Omental fat pad (tissue), 4 donors: ENCODE results near the gene TPGS2. TPM values are rescaled to one million over a fixed set of nuclear protein-coding genes. Genes with fewer than 3 reads are reported as not detected.

Experiments
- ATAC-seq: fragments of 150-250 bp; one replicate; pipeline ENCODE4 v1.9.1; 2016; ENCODE audit warnings: mild to moderate bottlenecking, moderate library complexity; ENCODE audit not compliant: low FRiP score
- DNase-seq: peaks from one replicate; pipeline ENCODE4 v3.0.0-alpha.2; 2019; ENCODE audit warnings: low spot score
- total RNA-seq, 4 donors: library from RNA; depleted of rRNA; stranded (reverse); fragments of >200 nt; gene quantifications; one replicate each; pipeline ENCODE4 v1.1.0, GENCODE V29; 2016
- TF ChIP-seq, protein P1 (sequence below), 3 donors: fragments of 450-650 bp; IDR thresholded peaks; one replicate each; pipeline ENCODE4 v1.5.1; 2016 to 2017; ENCODE audit warnings: antibody characterized with exemption in 3 of 3, mild to moderate bottlenecking in 3 of 3, moderate library complexity in 2 of 3

TPGS2 gene
- total RNA-seq, 4 donors from 2014 or later = 66.6 to 134 (median 101) TPM

DNA sequence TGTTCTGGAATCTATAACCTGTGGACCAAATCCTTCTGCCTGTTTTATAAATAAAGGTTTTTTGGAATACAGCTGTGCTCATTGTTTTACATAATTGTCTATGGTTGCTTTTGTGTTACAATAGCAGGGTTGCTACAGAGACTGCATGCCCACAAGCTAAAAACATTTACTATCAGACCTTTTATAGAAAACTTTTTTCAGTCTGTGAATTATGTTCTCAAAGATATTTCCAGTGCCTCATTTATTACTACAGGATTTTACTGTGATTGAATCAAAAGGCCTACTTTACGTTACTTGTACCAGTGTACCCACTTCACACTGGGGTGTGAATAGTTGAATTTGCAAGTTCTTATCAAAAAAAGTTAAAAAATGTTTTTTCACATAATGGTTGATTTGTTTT is 7.1 kb upstream of the TPGS2 start:
- DNase-seq (no peak), ATAC-seq (no peak)
- TF ChIP-seq, protein P1, sequence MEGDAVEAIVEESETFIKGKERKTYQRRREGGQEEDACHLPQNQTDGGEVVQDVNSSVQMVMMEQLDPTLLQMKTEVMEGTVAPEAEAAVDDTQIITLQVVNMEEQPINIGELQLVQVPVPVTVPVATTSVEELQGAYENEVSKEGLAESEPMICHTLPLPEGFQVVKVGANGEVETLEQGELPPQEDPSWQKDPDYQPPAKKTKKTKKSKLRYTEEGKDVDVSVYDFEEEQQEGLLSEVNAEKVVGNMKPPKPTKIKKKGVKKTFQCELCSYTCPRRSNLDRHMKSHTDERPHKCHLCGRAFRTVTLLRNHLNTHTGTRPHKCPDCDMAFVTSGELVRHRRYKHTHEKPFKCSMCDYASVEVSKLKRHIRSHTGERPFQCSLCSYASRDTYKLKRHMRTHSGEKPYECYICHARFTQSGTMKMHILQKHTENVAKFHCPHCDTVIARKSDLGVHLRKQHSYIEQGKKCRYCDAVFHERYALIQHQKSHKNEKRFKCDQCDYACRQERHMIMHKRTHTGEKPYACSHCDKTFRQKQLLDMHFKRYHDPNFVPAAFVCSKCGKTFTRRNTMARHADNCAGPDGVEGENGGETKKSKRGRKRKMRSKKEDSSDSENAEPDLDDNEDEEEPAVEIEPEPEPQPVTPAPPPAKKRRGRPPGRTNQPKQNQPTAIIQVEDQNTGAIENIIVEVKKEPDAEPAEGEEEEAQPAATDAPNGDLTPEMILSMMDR (IDR thresholded peaks at IDR 0.05) = no peak

DNA sequence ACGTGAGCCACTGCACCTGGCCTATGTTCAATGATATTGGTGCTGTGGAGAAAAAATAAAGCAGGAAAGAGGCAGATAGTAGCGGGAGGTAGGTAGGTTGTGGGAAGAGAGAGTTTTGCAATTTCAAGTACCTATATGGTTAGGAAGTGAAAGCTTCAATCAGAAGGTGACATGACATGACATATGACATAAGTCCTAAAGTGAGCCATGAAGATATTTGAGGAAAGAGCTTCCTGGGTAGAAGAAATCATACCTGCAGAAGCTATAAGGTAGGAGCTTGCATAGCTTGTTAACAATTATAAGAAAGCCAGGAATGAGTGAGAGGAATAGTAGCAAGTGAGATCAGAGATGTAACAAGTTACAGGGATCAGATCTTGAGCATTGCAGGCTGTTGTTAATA is 4.3 kb upstream of the TPGS2 start:
- TF ChIP-seq, protein P1 (IDR thresholded peaks at IDR 0.05) = no peak
- ATAC-seq = no peak
- no peak for DNase-seq

DNA sequence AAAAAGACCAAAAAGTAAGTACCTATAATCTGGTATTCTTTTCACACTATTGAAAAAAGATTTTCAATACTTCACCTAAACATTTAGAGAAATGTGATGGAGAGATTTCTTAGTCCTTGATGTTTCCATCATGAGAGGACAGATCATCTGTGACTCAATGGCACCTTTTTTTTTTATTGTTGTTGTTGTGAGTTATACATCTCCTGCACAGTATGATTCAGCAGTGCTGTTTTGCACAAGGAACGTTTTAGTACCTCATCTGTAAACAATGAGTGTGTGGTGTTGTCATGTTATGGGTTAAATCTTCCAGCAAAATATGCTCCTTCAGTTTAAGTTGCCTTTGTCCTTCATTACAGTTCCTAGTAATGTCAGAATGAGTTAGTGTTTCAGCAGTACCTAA is 2.3 kb upstream of the TPGS2 start:
- DNase-seq = no peak
- TF ChIP-seq, protein P1 (IDR thresholded peaks at IDR 0.05) = no peak
- ATAC-seq = no peak

DNA sequence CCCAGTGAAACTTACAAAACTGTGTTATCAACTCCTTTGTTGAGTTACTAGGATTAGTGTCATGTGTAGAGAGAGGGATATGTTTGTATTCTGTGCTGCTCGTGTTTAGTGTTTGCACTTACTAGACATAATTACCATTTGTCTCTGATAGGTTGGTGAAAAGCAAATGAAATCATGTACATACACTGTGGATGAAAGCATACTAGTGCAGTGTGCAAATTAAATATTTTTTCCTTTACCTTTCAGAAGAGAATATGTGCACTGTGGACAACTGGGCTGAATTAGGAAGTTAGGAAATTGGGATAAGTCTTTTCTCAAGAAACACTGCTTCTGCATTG is 1.3 kb upstream of the TPGS2 start:
- TF ChIP-seq, protein P1 (IDR thresholded peaks at IDR 0.05) = no peak
- ATAC-seq = no peak
- DNase-seq = no peak

DNA sequence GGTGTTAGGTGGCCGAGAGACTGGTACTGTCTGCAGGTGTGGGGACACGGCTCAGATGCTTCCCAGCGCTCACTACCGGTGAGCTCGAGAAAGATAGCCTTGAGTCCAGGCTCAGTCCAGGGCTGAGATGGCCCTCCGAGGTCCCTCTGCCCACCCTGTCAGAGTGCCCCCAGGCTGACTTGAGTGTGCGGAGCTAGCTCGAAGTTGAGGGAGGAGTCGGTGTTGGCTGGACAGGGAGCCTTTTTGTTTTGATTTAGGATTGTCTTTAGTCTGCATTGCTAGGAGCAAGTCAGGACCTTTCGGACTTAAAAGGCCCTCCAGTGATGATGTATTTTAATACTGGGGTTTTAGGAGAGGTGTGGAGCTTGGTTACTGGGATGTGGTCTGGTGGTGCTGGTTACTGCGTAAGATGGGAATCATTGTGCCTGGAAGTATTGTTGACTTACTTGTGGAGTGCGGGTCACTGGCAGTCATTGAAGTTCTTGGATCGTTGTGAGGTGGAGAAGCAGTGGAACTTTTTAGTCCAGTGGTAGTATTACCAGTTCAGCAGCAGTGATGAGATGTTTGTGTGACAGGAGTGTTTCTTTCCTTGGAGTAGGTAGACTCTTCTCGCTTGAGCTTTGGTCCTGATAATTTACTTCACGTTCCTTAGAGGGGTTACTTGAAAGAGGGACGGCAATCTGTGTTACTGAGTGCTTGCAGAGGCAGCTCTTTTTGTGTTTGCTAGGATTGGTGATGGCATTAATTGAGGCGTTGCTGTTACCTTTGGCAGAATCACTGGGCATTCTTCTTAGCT is 758 bp upstream of the TPGS2 start:
- no peak for DNase-seq
- peak; percentile 68 for ATAC-seq
- TF ChIP-seq, protein P1 (IDR thresholded peaks at IDR 0.05) = no peak

DNA sequence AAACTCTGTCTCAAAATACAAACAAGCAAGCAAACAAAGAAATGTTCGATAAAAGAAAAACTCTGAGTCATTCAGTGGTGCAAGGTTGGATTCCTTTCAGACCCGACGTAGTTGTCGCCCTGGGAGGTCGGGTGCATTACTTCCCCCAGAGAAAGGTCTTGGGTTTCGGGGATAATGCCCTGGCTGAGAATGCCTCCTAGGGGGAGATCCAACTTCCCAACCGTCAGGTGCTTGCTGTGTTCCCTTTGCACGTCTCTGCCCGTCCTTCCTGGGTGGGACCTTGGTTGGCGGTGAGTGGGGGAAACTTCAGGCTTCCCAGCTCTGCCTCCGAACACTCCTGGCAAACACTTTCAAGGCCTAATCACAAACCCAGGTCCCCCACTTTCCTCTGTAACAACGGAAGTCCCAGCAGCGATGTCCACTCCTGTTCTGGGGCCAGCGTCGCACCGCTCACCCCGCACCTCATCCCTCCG is 609 bp downstream of the TPGS2 start:
- no peak for DNase-seq
- peak; percentile 55 for ATAC-seq
- TF ChIP-seq, protein P1 (IDR thresholded peaks at IDR 0.05) = no peak

DNA sequence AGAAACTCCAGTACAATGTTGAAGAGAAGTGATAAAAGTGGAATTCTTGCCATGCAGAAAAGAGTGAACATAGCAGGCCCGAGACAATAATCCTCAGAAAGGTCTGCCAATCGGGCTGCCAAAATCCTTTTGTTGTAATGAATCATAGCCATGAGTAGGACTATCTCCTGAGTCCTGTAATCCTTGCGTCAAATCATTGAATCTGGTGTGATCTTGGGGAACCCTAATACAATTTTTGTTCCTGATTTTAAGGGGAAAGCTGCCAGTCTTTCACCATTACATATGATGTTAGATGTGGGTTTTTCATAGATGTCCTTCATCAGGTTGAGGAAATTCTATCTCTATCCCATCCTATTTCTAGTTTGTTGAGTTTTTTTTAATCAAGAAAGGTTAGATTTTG is 2.2 kb downstream of the TPGS2 start:
- DNase-seq = no peak
- TF ChIP-seq, protein P1 (IDR thresholded peaks at IDR 0.05) = no peak
- ATAC-seq = no peak
